ENCODE data around the gene SIM2. TPM values are rescaled to one million over a fixed set of nuclear protein-coding genes. Genes with fewer than 3 reads are reported as not detected.

SIM2 gene
- total RNA-seq, 1 donor from 2014 or later: not detected

GRCh38 chr21:36706482-36706852 is 7.6 kb downstream of the SIM2 start:
- Mint-ChIP-seq H3K4me3 (no peak overlapping the region), H3K4me1 (peaks cover 28% of the 10 kb centered on the region), H3K36me3 (no peaks in the 10 kb centered on the region), H3K27ac (no peak overlapping the region), H3K9me3 (no peaks in the 10 kb centered on the region), H3K27me3 (ENCODE audit: low read depth) (peaks cover 98% of the 10 kb centered on the region)
- TF ChIP-seq, protein P1, sequence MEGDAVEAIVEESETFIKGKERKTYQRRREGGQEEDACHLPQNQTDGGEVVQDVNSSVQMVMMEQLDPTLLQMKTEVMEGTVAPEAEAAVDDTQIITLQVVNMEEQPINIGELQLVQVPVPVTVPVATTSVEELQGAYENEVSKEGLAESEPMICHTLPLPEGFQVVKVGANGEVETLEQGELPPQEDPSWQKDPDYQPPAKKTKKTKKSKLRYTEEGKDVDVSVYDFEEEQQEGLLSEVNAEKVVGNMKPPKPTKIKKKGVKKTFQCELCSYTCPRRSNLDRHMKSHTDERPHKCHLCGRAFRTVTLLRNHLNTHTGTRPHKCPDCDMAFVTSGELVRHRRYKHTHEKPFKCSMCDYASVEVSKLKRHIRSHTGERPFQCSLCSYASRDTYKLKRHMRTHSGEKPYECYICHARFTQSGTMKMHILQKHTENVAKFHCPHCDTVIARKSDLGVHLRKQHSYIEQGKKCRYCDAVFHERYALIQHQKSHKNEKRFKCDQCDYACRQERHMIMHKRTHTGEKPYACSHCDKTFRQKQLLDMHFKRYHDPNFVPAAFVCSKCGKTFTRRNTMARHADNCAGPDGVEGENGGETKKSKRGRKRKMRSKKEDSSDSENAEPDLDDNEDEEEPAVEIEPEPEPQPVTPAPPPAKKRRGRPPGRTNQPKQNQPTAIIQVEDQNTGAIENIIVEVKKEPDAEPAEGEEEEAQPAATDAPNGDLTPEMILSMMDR (IDR thresholded peaks at IDR 0.05; ENCODE audit: unreplicated experiment): no peak
- no peak for DNase-seq (ENCODE audit: low spot score in 2 of 2, unreplicated experiment in 2 of 2)

DNA sequence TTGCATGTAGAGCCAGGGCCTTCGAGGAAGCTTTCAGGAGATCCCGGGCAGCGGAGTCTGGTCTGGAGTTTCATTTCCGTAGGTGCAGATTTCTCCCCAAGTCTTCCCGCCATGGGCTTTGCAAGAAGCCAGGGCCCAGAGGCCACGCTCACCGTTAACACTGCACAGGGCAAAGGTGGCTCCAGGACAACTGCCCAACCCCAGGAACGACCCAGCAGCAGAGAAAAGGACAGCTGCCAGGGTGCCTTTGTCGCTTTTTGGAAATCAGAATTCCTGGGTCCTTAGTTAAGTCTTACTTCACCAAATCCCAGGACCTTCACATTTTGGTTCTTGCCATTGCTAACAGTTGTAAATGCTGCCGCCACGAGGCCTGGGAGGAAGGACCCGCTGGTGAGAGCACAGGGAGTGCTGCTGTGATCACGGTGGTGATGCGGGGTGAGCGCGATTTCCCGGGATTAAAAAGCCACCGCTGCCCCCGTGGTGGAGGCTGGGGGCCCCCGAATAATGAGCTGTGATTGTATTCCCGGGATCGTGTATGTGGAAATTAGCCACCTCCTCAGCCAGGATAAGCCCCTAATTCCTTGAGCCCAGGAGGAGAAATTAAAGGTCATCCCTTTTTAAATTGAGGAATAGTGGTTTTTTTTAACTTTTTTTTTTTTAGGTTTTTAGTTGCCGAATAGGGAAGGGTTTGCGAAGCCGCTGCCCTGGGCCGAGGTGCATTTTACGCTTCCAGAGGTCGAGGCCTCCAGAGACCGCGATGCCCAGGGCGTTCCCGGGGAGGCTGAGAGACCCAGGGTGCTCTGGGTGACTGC is 8.2 kb downstream of the SIM2 start:
- no peaks in the 10 kb centered on the region for H3K9me3 Mint-ChIP-seq
- no peaks in the 10 kb centered on the region for H3K36me3 Mint-ChIP-seq
- TF ChIP-seq, protein P1 (IDR thresholded peaks at IDR 0.05; ENCODE audit: unreplicated experiment): no peak
- H3K4me1 Mint-ChIP-seq: peaks cover 25% of the 10 kb centered on the region
- H3K4me3 Mint-ChIP-seq: no peak overlapping the region
- no peak overlapping the region for H3K27ac Mint-ChIP-seq
- H3K27me3 Mint-ChIP-seq (ENCODE audit: low read depth): peaks cover 98% of the 10 kb centered on the region
- peak in 1 of 2 experiments; percentile 50 for DNase-seq (ENCODE audit: low spot score in 2 of 2, unreplicated experiment in 2 of 2)

DNA sequence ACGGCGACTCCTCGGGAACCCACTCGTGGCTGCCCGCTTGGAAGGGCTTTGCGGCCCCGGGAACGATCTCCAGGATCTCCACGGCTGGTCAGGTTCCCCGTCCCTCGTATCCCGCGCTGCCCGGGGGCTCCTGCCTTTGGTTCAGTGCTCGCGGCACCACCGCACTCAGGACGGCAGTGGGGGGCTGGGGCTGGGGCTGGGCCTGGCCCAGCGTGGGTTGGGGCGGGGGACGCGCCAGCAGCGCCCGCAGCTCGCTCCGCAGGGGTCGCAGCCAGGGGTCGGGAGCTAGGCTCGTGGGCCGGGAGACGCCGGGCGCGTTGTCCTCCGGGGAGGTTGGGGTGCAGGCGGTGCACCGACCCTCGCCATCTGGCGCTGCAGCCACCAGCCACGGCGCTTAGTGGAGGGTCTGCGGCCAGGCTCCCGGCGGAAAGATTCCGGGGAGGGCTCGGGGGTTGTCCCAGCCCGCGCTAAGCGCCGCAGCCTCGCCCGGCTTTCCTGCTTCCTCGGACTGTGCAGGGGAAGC is 8.9 kb downstream of the SIM2 start:
- H3K36me3 Mint-ChIP-seq: no peaks in the 10 kb centered on the region
- H3K27ac Mint-ChIP-seq: no peak overlapping the region
- no peak for DNase-seq (ENCODE audit: low spot score in 2 of 2, unreplicated experiment in 2 of 2)
- H3K4me1 Mint-ChIP-seq: peaks cover 25% of the 10 kb centered on the region
- peaks cover 98% of the 10 kb centered on the region for H3K27me3 Mint-ChIP-seq (ENCODE audit: low read depth)
- H3K9me3 Mint-ChIP-seq: no peaks in the 10 kb centered on the region
- TF ChIP-seq, protein P1 (IDR thresholded peaks at IDR 0.05; ENCODE audit: unreplicated experiment): no peak
- H3K4me3 Mint-ChIP-seq: no peak overlapping the region

DNA sequence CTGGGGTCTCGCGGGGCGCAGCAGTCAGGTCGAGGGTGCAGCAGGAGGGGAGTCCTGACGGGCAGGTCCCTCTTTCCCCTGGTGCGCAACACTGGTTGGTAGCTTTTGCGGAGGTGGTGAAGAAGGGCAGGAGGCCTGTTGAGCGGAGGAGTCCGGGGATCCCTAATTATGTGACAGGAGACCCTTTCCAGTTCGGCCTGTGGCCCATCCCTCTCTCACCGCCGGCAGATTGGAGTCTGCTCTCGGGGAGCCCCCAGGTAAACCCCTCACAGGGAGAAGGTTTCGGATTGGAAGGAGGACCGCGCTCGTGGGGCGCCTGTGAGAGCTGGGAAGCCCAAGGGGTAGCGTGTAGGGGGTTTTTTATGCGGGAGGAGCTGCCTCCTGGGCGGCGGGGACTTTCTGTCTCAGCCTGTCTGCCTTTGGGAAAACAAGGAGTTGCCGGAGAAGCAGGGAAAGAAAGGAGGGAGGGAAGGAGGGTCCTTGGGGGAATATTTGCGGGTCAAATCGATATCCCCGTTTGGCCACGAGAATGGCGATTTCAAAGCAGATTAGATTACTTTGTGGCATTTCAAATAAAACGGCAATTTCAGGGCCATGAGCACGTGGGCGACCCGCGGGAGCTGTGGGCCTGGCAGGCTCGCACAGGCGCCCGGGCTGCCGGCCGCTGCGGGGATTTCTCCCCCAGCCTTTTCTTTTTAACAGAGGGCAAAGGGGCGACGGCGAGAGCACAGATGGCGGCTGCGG is 9.5 kb downstream of the SIM2 start:
- no peaks in the 10 kb centered on the region for H3K36me3 Mint-ChIP-seq
- peaks cover 98% of the 10 kb centered on the region for H3K27me3 Mint-ChIP-seq (ENCODE audit: low read depth)
- TF ChIP-seq, protein P1 (IDR thresholded peaks at IDR 0.05; ENCODE audit: unreplicated experiment): no peak
- DNase-seq (ENCODE audit: low spot score in 2 of 2, unreplicated experiment in 2 of 2): no peak
- H3K9me3 Mint-ChIP-seq: no peaks in the 10 kb centered on the region
- peaks cover 25% of the 10 kb centered on the region for H3K4me1 Mint-ChIP-seq
- H3K4me3 Mint-ChIP-seq: peak overlapping the region; percentile 34
- no peak overlapping the region for H3K27ac Mint-ChIP-seq

DNA sequence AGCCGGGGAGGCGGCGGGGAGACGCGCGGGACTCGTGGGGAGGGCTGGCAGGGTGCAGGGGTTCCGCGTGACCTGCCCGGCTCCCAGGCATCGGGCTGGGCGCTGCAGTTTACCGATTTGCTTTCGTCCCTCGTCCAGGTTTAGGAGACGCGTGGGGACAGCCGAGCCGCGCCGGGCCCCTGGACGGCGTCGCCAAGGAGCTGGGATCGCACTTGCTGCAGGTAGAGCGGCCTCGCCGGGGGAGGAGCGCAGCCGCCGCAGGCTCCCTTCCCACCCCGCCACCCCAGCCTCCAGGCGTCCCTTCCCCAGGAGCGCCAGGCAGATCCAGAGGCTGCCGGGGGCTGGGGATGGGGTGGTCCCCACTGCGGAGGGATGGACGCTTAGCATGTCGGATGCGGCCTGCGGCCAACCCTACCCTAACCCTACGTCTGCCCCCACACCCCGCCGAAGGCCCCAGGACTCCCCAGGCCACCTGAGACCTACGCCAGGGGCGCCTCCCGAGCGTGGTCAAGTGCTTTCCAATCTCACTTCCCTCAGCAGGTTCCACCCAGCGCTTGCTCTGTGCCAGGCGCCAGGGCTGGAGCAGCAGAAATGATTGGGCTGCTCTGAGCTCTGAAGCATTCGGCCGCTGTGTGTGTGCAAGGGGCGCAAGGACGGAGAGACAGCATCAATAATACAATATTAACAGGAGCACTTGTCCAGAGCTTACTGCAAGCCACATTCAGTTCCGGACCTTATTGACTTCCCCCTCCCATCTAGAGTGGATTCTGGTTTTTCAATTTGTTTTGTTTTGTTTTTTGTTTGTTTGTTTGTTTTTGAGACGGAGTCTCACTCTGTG is 10.3 kb downstream of the SIM2 start:
- peak overlapping the region; percentile 13 for H3K4me3 Mint-ChIP-seq
- DNase-seq (ENCODE audit: low spot score in 2 of 2, unreplicated experiment in 2 of 2): no peak
- TF ChIP-seq, protein P1 (IDR thresholded peaks at IDR 0.05; ENCODE audit: unreplicated experiment): no peak
- no peak overlapping the region for H3K27ac Mint-ChIP-seq
- H3K9me3 Mint-ChIP-seq: peaks cover 3% of the 10 kb centered on the region
- H3K27me3 Mint-ChIP-seq (ENCODE audit: low read depth): peaks cover 98% of the 10 kb centered on the region
- no peaks in the 10 kb centered on the region for H3K36me3 Mint-ChIP-seq
- H3K4me1 Mint-ChIP-seq: peaks cover 23% of the 10 kb centered on the region

Measured in mesothelial cell of epicardium (in vitro differentiated cells).